Transverse colon (tissue), 4 donors: ENCODE measurements around the gene PRKCG. TPM values are rescaled to one million over a fixed set of nuclear protein-coding genes. Genes with fewer than 3 reads are reported as not detected.

ENCODE experiments used
- DNase-seq: peaks from one replicate; pipeline ENCODE4 v3.0.0-alpha.2; 2019
- H3K27ac ChIP-seq, 4 donors: fragments of 200-600 bp; sonication (generic); 2 replicates each; pipeline ENCODE4 v1.5.1; 2016 to 2018; ENCODE audit warnings: inconsistent platforms in 4 of 4
- H3K27me3 ChIP-seq: fragments of 200-600 bp; sonication (generic); 2 replicates; pipeline ENCODE4 v1.5.1; 2017; ENCODE audit warnings: inconsistent platforms
- H3K36me3 ChIP-seq, 4 donors: fragments of 200-600 bp; sonication (generic); 2 replicates each; pipeline ENCODE4 v1.5.1; 2017 to 2019; ENCODE audit warnings: inconsistent platforms in 4 of 4
- H3K4me1 ChIP-seq, 4 donors: fragments of 200-600 bp; sonication (generic); 2 replicates each; pipeline ENCODE4 v1.5.1; 2017 to 2020; ENCODE audit warnings: inconsistent platforms in 4 of 4
- H3K4me3 ChIP-seq, 4 donors: fragments of 200-600 bp; sonication (generic); 1 replicate in 1 of 4; 2 replicates in 3 of 4; pipeline versions ENCODE4 v1.5.1 to v1.6.1; 2017 to 2019; ENCODE audit warnings: inconsistent platforms in 4 of 4
- H3K9me3 ChIP-seq, 2 donors: fragments of 200-600 bp; sonication (generic); 2 replicates each; pipeline ENCODE4 v1.5.1; 2017 to 2019; ENCODE audit warnings: inconsistent platforms in 2 of 2
- CTCF ChIP-seq, 5 experiments: fragments of 200-600 bp in 3 of 5; fragments of 450-650 bp in 2 of 5; sonication (generic) in 3 of 5; IDR thresholded peaks; 1 replicate in 2 of 5; 2 replicates in 3 of 5; pipeline ENCODE4 v1.5.1; 2016 to 2017; ENCODE audit warnings: antibody characterized with exemption in 5 of 5, inconsistent platforms in 3 of 5, mild to moderate bottlenecking in 2 of 5, moderate library complexity in 1 of 5
- EP300 ChIP-seq: sonication (generic); formaldehyde crosslinking; IDR thresholded peaks from one replicate; pipeline ENCODE4 v1.6.1; 2017; ENCODE audit warnings: antibody characterized with exemption, low read depth
- POLR2A ChIP-seq: fragments of 450-650 bp; IDR thresholded peaks from one replicate; pipeline ENCODE4 v1.6.1; 2016; ENCODE audit warnings: antibody characterized with exemption, mild to moderate bottlenecking, moderate library complexity
- POLR2AphosphoS5 ChIP-seq, 3 donors: sonication (generic); formaldehyde crosslinking; IDR thresholded peaks; one replicate each; pipeline ENCODE4 v1.6.1; 2016; ENCODE audit warnings: antibody characterized with exemption in 3 of 3
- WGBS, 2 donors: methylation state at CpG; one replicate each; pipeline ENCODE4 v1.1.5; 2018; ENCODE audit warnings: low coverage in 1 of 2; 5-methylcytosine and 5-hydroxymethylcytosine counted together
- in situ Hi-C, 4 donors: fragments of 200-750 bp; cut with MboI; loops; one replicate each; pipeline versions ENCODE4 v1.15.0 to v1.15.1; 2017; ENCODE audit warnings: low sequenced_read_pairs in 3 of 4, low pct_ligation_motif_present in 1 of 4, low pct_unique_long_range_greater_than_20kb in 1 of 4
- intact Hi-C: fragments of 100-400 bp; cut with DNase I; formaldehyde crosslinking; loops from one replicate; pipeline ENCODE4 v1.15.1; 2023; ENCODE audit warnings: low total_unique reads
- total RNA-seq, 4 donors: library from RNA; depleted of rRNA; stranded (reverse); fragments of >200 nt; gene quantifications; one replicate each; pipeline ENCODE4 v1.1.0, GENCODE V29; 2016

PRKCG gene
- total RNA-seq, 4 donors from 2014 or later, result 0.32 TPM; not detected in 3

- H3K27me3 ChIP-seq, result peaks cover 66% of the 10 kb centered on the region
- DNase-seq, result no peak
- H3K4me3 ChIP-seq, result no peak overlapping the region
- no peaks in the 10 kb centered on the region for H3K9me3 ChIP-seq
- no peak overlapping the region for H3K27ac ChIP-seq
- 20 to 39% methylated on average over 9 to 11 of the region's 11 CpGs for WGBS, 2 donors
- peaks cover 14 to 26% (median 16%) of the 10 kb centered on the region in 4 donors for H3K4me1 ChIP-seq
- in situ Hi-C loops (no loop called here), intact Hi-C loops (loop anchor here (2.0 kb wide), 1 partner anchor 29 kb away; no protein-coding TSS in a partner anchor)
- no peaks in the 10 kb centered on the region for H3K36me3 ChIP-seq
- no peak for TF ChIP-seq POLR2AphosphoS5 (IDR thresholded peaks at IDR 0.05)
- TF ChIP-seq CTCF (IDR thresholded peaks at IDR 0.05), result no peak
- TF ChIP-seq POLR2A, result no peak
- no peak for TF ChIP-seq EP300
These were observed 1.7 kb downstream of the PRKCG start for GRCh38 chr19:53883741-53884140.

GRCh38 chr19:53884256-53884655 lies 2.3 kb downstream of the PRKCG start:
- no peaks in the 10 kb centered on the region for H3K36me3 ChIP-seq
- in situ Hi-C loops, result no loop called here
- peaks cover 65% of the 10 kb centered on the region for H3K27me3 ChIP-seq
- intact Hi-C loops, result no loop called here
- H3K4me1 ChIP-seq, result peaks cover 14 to 22% (median 15%) of the 10 kb centered on the region in 4 donors
- DNase-seq, result no peak
- TF ChIP-seq CTCF (IDR thresholded peaks at IDR 0.05) (no peak), POLR2AphosphoS5 (IDR thresholded peaks at IDR 0.05) (no peak), POLR2A (no peak), EP300 (no peak)
- 23 to 51% methylated on average over 2 to 12 of the region's 12 CpGs for WGBS, 2 donors
- no peak overlapping the region for H3K4me3 ChIP-seq
- H3K27ac ChIP-seq, result no peak overlapping the region
- no peaks in the 10 kb centered on the region for H3K9me3 ChIP-seq

GRCh38 chr19:53885036-53885435 lies 3.0 kb downstream of the PRKCG start:
- Histone ChIP-seq H3K4me1 (peaks cover 10 to 23% (median 21%) of the 10 kb centered on the region in 4 donors), H3K27ac (no peak overlapping the region), H3K36me3 (no peaks in the 10 kb centered on the region), H3K9me3 (no peaks in the 10 kb centered on the region), H3K4me3 (no peak overlapping the region), H3K27me3 (peaks cover 64% of the 10 kb centered on the region)
- in situ Hi-C loops, result loop anchor here in 1 of 4 donors (5.0 kb wide), 1 partner anchor 43 kb away; no protein-coding TSS in a partner anchor
- 82 to 86% methylated on average over 7 to 10 of the region's 10 CpGs for WGBS, 2 donors
- intact Hi-C loops, result no loop called here
- DNase-seq, result no peak
- TF ChIP-seq POLR2AphosphoS5 (IDR thresholded peaks at IDR 0.05) (no peak), POLR2A (no peak), CTCF (IDR thresholded peaks at IDR 0.05) (no peak), EP300 (no peak)

GRCh38 chr19:53892301-53892980 lies 10.4 kb downstream of the PRKCG start:
- DNase-seq, result no peak
- Histone ChIP-seq H3K36me3 (no peaks in the 10 kb centered on the region), H3K4me1 (peaks cover 0 to 9% (median 6%) of the 10 kb centered on the region in 4 donors), H3K27me3 (peaks cover 62% of the 10 kb centered on the region), H3K4me3 (no peak overlapping the region), H3K27ac (no peak overlapping the region), H3K9me3 (no peaks in the 10 kb centered on the region)
- TF ChIP-seq EP300 (no peak), POLR2A (no peak), CTCF (IDR thresholded peaks at IDR 0.05) (no peak), POLR2AphosphoS5 (IDR thresholded peaks at IDR 0.05) (no peak)
- in situ Hi-C loops, result loop anchor here in 1 of 4 donors (10.0 kb wide), 1 partner anchor 132 kb away; no protein-coding TSS in a partner anchor
- 53 to 72% methylated on average over 2 to 23 of the region's 23 CpGs for WGBS, 2 donors
- intact Hi-C loops, result no loop called here
